Stimulated activated naive CD8-positive, alpha-beta T cell treated with anti-CD3 and anti-CD28 coated beads, Interleukin-15, Interleukin-2, amounts not matched to agents 100 ng/mL and 50 ng/mL, for 24 hours (primary cell): ENCODE data around the gene ETHE1.
A peak's percentile ranks its signal among the peaks of the same experiment; 100 is the strongest.

Experiments
- H3K27ac Mint-ChIP-seq: one replicate; pipeline ENCODE4 v1.8.0; 2021; ENCODE audit warnings: mild to moderate bottlenecking, mixed read lengths
- H3K27me3 Mint-ChIP-seq: one replicate; pipeline ENCODE4 v1.8.0; 2021; ENCODE audit warnings: mixed read lengths
- H3K36me3 Mint-ChIP-seq: one replicate; pipeline ENCODE4 v1.8.0; 2021; ENCODE audit warnings: low read depth, mixed read lengths
- H3K4me1 Mint-ChIP-seq: one replicate; pipeline ENCODE4 v1.8.0; 2021; ENCODE audit warnings: low read depth, mixed read lengths
- H3K4me3 Mint-ChIP-seq: one replicate; pipeline ENCODE4 v1.8.0; 2021; ENCODE audit warnings: mild to moderate bottlenecking, mixed read lengths
- H3K9me3 Mint-ChIP-seq: one replicate; pipeline ENCODE4 v1.8.0; 2021; ENCODE audit warnings: mixed read lengths

Gene ETHE1

DNA sequence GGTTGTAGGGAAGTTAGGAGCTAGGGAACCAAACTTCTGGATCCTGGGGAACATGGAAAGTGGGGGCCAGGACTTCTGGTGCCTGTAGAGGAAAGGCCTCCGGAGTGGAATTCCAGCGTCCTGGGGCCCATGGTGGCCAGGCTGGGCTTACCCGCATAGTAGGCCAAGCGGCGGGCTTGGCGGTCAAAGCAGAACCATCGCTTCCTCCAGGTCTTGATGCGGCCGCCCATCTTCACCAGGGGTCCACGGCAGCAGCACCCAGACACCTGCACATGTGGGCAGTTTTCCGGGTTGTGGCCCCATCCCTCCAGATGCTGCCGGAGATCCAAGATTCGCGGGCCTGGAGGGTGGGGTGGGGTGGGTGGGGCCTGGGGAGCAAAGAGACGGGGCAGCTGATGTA is 47.8 kb downstream of the ETHE1 start:
- H3K36me3 Mint-ChIP-seq: peaks cover 15% of the 10 kb centered on the region
- H3K4me3 Mint-ChIP-seq: no peak overlapping the region
- no peaks in the 10 kb centered on the region for H3K27me3 Mint-ChIP-seq
- peaks cover 14% of the 10 kb centered on the region for H3K4me1 Mint-ChIP-seq
- H3K27ac Mint-ChIP-seq: no peak overlapping the region
- H3K9me3 Mint-ChIP-seq: no peaks in the 10 kb centered on the region

DNA sequence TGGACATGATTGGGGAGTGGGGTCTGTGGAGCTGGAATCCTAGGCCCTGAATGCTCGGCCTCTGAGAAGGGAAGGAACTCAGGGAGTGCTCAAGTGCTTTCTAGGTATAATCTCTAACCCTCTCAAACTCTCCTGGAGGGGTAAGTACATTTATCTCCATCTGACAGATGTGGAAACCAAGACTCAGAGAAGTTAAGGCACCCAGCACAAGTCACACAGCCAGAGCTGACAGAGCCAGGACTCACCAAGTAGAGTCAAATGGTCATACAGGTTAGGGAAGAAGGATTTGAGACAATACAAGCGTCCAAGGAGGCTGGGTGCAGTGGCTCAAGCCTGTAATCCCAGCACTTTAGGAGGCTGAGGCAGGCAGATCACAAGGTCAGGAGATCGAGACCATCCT is 48.7 kb downstream of the ETHE1 start:
- no peaks in the 10 kb centered on the region for H3K27me3 Mint-ChIP-seq
- no peaks in the 10 kb centered on the region for H3K9me3 Mint-ChIP-seq
- peaks cover 15% of the 10 kb centered on the region for H3K36me3 Mint-ChIP-seq
- peaks cover 14% of the 10 kb centered on the region for H3K4me1 Mint-ChIP-seq
- H3K27ac Mint-ChIP-seq: peak overlapping the region; percentile 7
- no peak overlapping the region for H3K4me3 Mint-ChIP-seq

DNA sequence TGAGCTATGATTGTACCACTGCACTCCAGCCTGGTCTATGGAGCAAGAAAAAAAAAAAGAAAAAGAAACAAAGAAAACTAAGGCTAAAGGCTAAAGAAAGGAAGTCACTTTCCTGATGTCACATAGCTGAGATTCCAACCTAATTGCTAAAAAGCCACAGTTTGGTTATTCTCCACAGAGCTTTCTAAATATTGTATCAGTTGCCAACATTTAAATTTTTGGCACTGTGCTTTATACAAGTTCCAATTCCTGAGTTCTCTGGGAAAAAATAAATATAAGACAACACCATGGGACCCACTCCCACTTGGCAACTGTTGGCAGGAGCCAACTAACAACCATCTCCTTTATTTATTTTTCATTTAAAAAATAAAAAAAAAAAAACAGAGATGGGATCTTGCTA is 50.4 kb downstream of the ETHE1 start:
- peaks cover 17% of the 10 kb centered on the region for H3K4me1 Mint-ChIP-seq
- no peak overlapping the region for H3K4me3 Mint-ChIP-seq
- H3K36me3 Mint-ChIP-seq: peaks cover 15% of the 10 kb centered on the region
- no peak overlapping the region for H3K27ac Mint-ChIP-seq
- no peaks in the 10 kb centered on the region for H3K27me3 Mint-ChIP-seq
- H3K9me3 Mint-ChIP-seq: no peaks in the 10 kb centered on the region

DNA sequence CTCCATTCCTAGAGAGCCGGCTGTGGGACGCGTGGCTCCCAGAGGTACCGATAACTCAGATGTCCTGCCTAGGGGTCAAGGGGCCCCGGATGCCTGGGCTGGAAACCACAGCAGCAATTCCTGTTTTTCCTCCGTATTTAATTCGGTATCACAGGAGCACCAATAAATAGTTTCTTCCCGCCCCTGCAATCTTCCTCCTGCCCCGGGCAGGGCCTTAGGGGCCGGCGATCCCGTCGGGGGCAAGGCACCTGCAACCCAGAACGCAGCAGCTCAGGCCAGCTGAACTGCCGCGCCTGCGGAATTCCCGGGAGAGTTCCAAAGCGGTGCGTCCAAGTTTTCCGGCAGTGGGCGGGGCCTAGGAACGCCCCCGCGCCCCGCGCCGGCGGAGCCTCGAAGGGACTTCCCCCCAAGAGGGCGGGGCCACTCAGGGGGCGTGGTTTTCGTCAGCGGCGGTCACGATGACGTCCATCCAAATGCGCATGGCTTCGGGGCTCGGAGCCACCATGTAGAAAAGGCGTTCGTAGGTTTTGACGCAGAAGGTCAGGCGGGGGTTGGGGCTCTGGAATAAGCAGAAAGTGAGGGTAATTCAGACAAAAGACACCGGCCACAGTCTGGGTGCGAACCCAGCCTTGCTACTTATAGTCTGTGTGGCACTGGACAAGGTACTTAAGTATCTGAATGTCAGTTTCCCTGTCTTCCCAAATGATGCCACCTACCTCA is 51.9 kb downstream of the ETHE1 start:
- peak overlapping the region; percentile 92 for H3K27ac Mint-ChIP-seq
- H3K4me1 Mint-ChIP-seq: peaks cover 27% of the 10 kb centered on the region
- H3K4me3 Mint-ChIP-seq: peak overlapping the region; percentile 78
- no peaks in the 10 kb centered on the region for H3K9me3 Mint-ChIP-seq
- H3K36me3 Mint-ChIP-seq: peaks cover 15% of the 10 kb centered on the region
- H3K27me3 Mint-ChIP-seq: no peaks in the 10 kb centered on the region

DNA sequence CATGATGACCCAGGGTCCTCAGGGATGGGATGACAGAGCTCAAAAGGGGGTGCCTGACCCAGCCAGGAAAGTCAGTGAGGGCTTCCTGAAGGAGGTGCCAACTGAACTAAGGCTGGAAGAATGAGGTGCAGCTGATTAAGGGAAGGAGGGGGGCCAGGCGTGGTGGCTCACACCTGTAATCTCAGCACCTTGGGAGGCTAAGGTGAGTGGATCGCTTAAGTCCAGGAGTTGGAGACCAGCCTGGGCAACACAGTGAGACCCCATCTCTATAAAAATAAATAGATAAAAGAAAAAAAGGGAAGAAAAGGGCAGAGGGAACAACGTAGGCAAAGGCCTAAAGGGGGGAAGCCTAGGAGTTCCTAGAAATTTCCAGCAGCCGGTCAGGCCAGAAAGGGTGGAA is 52.5 kb downstream of the ETHE1 start:
- H3K9me3 Mint-ChIP-seq: no peaks in the 10 kb centered on the region
- no peak overlapping the region for H3K27ac Mint-ChIP-seq

DNA sequence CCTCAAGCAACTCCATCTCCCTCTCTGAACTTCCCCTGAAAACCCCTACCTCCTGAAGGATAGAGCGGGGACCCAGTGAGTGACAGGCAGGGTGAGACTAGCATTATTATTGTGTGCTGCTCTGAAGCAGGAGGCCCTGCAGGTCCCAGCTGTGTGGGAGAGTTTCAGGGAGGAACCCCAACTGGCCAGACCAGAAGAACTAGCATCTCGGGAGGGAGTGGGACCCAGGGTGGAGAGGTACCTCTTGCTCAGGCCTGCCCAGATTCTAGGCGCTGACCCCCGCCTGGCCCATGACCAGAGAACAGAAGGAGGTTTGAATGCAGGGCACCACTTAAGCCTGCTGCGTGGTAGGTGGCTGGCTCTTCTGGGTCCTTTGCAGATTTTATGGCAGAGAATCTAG is 55.9 kb downstream of the ETHE1 start:
- H3K27me3 Mint-ChIP-seq: no peaks in the 10 kb centered on the region
- no peak overlapping the region for H3K27ac Mint-ChIP-seq
- H3K4me3 Mint-ChIP-seq: no peak overlapping the region
- H3K4me1 Mint-ChIP-seq: peaks cover 57% of the 10 kb centered on the region
- no peaks in the 10 kb centered on the region for H3K9me3 Mint-ChIP-seq
- peaks cover 5% of the 10 kb centered on the region for H3K36me3 Mint-ChIP-seq

More for the DNA sequence above, 52.5 kb downstream of the ETHE1 start:
- H3K27me3 Mint-ChIP-seq: no peaks in the 10 kb centered on the region
- peaks cover 15% of the 10 kb centered on the region for H3K36me3 Mint-ChIP-seq
- no peak overlapping the region for H3K4me3 Mint-ChIP-seq
- H3K4me1 Mint-ChIP-seq: peaks cover 34% of the 10 kb centered on the region

DNA sequence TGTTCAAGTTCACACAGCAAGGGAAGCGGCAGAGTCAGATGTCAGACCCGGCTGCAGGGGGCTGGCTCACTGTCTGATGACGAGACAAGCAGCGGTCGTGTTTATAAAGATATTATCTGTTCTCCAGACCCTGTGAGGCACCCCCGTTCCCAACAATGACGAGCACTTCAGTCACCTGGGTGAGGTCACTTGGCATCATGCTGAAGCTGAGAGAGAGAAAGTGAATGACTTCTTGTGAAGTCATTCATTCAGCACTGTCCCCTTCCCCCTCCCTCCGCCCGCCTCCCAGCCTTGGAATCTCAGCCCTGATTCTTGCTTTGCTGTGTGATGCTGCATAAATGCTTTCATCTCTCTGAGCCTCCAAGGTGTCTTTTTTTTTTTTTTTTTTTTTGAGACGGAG is 56.7 kb downstream of the ETHE1 start:
- Mint-ChIP-seq H3K9me3 (no peaks in the 10 kb centered on the region), H3K4me3 (peak overlapping the region; percentile 39), H3K27me3 (no peaks in the 10 kb centered on the region), H3K36me3 (no peaks in the 10 kb centered on the region), H3K4me1 (peaks cover 56% of the 10 kb centered on the region), H3K27ac (peak overlapping the region; percentile 83)

DNA sequence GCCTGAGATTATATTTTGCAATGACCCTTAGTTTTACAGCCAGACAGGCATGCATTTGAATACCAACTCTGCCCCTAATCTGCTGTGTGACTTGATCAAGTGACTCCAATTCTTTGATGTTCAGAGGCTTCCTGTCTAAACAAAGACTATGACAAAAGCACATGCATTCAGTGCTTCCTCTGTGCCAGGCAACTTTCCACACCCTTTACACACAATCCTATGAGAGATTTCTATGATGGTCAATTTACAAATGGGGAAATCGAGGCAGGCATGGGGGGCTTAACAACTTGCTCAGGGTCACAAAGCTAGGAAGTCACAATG is 57.9 kb downstream of the ETHE1 start:
- no peaks in the 10 kb centered on the region for H3K9me3 Mint-ChIP-seq
- H3K4me1 Mint-ChIP-seq: peaks cover 58% of the 10 kb centered on the region
- H3K4me3 Mint-ChIP-seq: no peak overlapping the region
- no peaks in the 10 kb centered on the region for H3K27me3 Mint-ChIP-seq
- no peaks in the 10 kb centered on the region for H3K36me3 Mint-ChIP-seq
- peak overlapping the region; percentile 14 for H3K27ac Mint-ChIP-seq

DNA sequence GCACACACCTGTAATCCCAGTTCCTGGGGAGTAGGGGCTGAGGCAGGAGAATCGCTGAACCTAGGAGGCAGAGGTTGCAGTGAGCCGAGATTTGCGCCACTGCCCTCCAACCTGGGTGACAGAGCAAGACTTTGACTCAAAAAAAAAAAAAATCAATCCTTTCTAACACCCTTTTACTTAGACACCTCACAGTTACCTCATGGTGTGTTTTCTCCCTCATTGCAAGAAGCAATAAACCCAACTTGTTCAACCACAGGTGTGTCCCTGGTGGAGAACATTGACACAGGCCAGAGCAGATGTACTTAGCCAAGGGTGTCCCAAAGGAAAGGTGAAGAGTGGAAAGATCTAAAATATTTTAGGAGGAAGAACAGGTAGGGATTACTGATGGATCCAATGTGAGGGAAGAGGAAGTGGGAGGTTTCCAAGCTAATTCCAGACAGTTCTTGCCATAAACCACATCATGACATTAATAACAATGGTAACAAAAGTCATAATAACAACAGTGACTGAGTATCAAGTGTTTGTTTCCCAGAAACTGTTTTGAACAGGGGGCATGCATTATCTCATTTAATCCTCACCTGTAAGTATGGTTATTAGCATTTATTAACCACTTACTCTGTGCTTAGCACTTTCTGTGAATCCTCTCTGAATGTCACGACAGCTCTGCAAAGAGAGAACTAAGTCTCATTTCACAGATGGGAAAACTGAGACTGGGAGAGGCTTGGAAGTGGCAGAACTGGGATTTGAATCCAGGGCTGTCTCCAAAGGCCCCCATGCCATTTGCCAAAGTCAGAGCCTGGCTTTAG is 58.4 kb downstream of the ETHE1 start:
- H3K4me1 Mint-ChIP-seq: peaks cover 63% of the 10 kb centered on the region
- peak overlapping the region; percentile 57 for H3K27ac Mint-ChIP-seq
- H3K4me3 Mint-ChIP-seq: peak overlapping the region; percentile 23
- no peaks in the 10 kb centered on the region for H3K36me3 Mint-ChIP-seq
- no peaks in the 10 kb centered on the region for H3K27me3 Mint-ChIP-seq
- no peaks in the 10 kb centered on the region for H3K9me3 Mint-ChIP-seq

DNA sequence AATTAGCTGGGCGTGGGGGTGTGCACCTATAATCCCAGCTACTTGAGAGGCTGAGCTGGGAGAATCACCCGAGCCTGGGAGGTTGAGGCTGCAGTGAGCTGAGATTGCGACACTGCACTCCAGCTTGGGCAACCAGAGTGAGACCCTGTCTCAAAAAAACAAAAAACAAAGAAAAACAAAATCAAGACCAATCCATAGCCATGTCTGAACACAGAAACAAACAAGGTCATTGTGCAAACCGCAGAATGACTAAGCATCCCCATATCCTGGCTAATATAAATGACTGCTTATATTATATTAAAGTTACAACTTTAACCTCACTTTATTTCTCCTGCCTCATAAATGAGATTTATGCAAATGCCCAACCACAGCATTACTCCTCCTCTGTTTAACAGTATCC is 59.3 kb downstream of the ETHE1 start:
- Mint-ChIP-seq H3K36me3 (no peaks in the 10 kb centered on the region), H3K27ac (peak overlapping the region; percentile 12), H3K9me3 (no peaks in the 10 kb centered on the region), H3K4me1 (peaks cover 64% of the 10 kb centered on the region), H3K4me3 (no peak overlapping the region), H3K27me3 (no peaks in the 10 kb centered on the region)

DNA sequence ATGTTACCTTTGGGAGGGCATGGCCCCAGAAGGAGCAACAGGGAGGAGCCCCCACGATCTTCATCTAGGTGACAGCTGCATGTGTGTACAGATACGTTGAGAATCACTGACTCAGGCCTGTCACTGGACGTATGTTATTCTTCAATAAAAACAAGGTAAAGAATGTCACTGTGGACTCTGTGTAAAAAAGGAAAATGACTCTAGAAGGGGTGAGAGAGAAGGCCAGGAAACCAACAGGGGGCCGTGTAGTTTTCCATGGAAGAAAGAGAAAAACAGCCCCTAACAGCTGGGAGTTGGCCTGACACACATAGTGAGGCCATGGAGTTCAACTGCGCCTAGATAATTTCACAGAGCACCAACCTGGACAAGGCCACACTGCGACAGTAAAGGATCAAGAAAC is 59.7 kb downstream of the ETHE1 start:
- Mint-ChIP-seq H3K27ac (no peak overlapping the region), H3K4me3 (no peak overlapping the region), H3K27me3 (no peaks in the 10 kb centered on the region), H3K4me1 (peaks cover 69% of the 10 kb centered on the region), H3K36me3 (no peaks in the 10 kb centered on the region), H3K9me3 (no peaks in the 10 kb centered on the region)

DNA sequence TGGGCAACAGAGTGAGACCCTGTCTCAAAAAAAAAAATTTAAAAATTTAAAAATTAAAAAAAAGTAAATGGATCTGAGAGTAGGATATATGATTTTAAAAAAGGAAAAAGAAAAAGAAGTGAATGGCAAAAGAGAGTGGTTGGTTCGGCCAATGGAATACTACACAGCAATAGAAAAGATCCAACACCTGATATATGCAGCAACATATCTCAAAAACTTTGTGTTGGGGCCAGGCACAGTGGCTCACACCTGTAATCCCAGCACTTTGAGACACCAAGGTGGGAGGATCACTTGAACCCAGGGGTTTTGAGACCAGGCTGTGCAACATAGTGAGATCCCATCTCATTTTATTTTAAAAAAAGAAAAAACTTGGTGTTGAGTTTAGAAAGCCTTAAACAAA is 60.2 kb downstream of the ETHE1 start:
- H3K27me3 Mint-ChIP-seq: no peaks in the 10 kb centered on the region
- peaks cover 74% of the 10 kb centered on the region for H3K4me1 Mint-ChIP-seq
- no peaks in the 10 kb centered on the region for H3K9me3 Mint-ChIP-seq

DNA sequence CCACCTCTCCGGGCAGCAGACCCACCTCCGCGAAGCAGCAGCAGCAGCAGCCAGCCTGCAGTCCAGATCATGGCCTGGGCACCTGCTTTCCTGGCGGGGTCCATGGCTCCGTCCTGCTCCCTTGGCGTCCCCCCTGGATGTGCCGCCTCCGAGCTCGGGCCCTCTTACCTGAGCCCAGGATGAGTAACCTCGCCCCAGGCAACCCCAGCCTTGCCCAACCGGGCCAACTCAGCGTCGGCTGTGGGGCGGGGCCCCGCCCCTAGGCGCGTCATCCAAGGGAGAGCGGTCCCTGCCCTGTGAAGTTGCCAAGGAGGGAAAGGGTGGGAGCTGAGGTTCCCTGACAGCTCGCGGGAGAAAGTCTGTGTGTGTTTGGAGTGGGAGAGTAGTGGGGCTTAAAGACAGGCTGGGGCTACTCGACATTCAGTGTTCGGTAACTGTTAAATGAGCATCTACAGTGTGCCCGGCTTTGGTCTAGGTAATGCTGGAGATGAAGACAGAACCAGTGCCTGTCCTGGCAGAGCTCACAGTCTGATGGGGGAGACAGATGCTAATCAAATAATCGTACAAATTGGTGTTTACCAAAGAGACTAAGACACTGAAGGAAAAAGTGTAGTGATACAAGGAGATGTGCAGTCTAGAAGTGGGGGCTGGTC is 61.4 kb downstream of the ETHE1 start, which contains the start of gene LYPD3:
Gene LYPD3, minus strand, starts transcription at position 141 of the 653 bp plus-strand sequence. Its CDS starts 37 bp downstream, at position 104.
- Mint-ChIP-seq H3K9me3 (no peaks in the 10 kb centered on the region), H3K36me3 (no peaks in the 10 kb centered on the region), H3K27ac (no peak within 1 kb of the TSS), H3K27me3 (no peaks in the 10 kb centered on the region), H3K4me1 (peaks cover 80% of the 10 kb centered on the region), H3K4me3 (peak within 1 kb of the TSS; percentile 89)

More for the DNA sequence above, 60.2 kb downstream of the ETHE1 start:
- Mint-ChIP-seq H3K36me3 (no peaks in the 10 kb centered on the region), H3K4me3 (no peak overlapping the region), H3K27ac (no peak overlapping the region)

DNA sequence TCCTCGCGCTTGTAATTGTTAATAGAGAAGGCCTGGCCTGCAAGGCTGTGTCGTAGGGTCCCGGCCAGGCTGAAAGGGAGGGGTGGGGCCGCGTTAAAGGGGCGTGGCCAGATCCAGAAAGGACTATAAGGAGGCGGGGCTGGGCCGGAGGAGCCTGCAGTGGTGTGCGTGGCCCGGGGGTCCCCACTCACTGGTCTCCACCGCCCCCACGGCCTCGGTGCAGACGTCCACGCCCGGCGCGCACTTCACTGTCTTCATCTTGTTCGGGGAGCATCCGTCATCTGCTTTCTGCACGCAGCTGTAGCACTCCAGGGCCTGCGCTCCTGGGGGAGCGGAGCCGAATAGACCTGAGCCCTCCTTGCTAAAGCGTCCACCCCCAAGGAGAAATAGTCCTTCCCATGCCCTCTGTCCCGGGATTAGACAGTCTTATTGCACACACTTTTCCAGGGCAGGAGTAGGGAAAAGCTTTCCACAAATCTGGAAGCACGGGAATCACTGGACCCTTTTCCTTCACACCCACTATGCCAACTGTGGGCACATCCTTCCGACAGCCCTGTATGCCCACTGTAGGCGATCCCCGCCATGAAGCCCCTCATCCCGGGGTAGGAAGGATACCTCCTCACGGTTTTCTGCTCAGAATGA is 62.7 kb downstream of the ETHE1 start:
- Mint-ChIP-seq H3K27me3 (no peaks in the 10 kb centered on the region), H3K4me3 (peak overlapping the region; percentile 89), H3K36me3 (no peaks in the 10 kb centered on the region), H3K4me1 (peaks cover 67% of the 10 kb centered on the region), H3K9me3 (no peaks in the 10 kb centered on the region), H3K27ac (peak overlapping the region; percentile 89)
